HEK293T (cell line): ENCODE data around the gene PPP1R3C.

Source experiments
- ARNT ChIP-seq: fragments of 450-650 bp; IDR thresholded peaks from 2 replicates; pipeline ENCODE4 v1.6.1; 2017; ENCODE audit warnings: mild to moderate bottlenecking
- BHLHE40 ChIP-seq: fragments of 450-650 bp; IDR thresholded peaks from 2 replicates; pipeline ENCODE4 v1.6.1; 2016; ENCODE audit warnings: mild to moderate bottlenecking, moderate library complexity, borderline replicate concordance
- FOXA1 ChIP-seq: fragments of 450-650 bp; IDR thresholded peaks from 2 replicates; pipeline ENCODE4 v1.6.1; 2016; ENCODE audit warnings: mild to moderate bottlenecking
- FOXM1 ChIP-seq: fragments of 450-650 bp; IDR thresholded peaks from 2 replicates; pipeline ENCODE4 v1.6.1; 2017; ENCODE audit warnings: mild to moderate bottlenecking, borderline replicate concordance
- HDGF ChIP-seq: fragments of 450-650 bp; IDR thresholded peaks from 2 replicates; pipeline ENCODE4 v1.6.1; 2017; ENCODE audit warnings: antibody characterized with exemption, borderline replicate concordance
- NFRKB ChIP-seq: fragments of 450-650 bp; IDR thresholded peaks from 2 replicates; pipeline ENCODE4 v1.6.1; 2016; ENCODE audit warnings: mild to moderate bottlenecking, moderate library complexity
- SP1 ChIP-seq: fragments of 450-650 bp; IDR thresholded peaks from 2 replicates; pipeline ENCODE4 v1.6.1; 2017
- SUZ12 ChIP-seq: fragments of 450-650 bp; IDR thresholded peaks from 2 replicates; pipeline ENCODE4 v1.6.1; 2016; ENCODE audit warnings: mild to moderate bottlenecking
- TARDBP ChIP-seq: fragments of 450-650 bp; IDR thresholded peaks from 2 replicates; pipeline ENCODE4 v1.6.1; 2016
- TF ChIP-seq, protein P1 (sequence below): fragments of 450-650 bp; IDR thresholded peaks from 2 replicates; pipeline ENCODE4 v1.6.1; 2016

DNA sequence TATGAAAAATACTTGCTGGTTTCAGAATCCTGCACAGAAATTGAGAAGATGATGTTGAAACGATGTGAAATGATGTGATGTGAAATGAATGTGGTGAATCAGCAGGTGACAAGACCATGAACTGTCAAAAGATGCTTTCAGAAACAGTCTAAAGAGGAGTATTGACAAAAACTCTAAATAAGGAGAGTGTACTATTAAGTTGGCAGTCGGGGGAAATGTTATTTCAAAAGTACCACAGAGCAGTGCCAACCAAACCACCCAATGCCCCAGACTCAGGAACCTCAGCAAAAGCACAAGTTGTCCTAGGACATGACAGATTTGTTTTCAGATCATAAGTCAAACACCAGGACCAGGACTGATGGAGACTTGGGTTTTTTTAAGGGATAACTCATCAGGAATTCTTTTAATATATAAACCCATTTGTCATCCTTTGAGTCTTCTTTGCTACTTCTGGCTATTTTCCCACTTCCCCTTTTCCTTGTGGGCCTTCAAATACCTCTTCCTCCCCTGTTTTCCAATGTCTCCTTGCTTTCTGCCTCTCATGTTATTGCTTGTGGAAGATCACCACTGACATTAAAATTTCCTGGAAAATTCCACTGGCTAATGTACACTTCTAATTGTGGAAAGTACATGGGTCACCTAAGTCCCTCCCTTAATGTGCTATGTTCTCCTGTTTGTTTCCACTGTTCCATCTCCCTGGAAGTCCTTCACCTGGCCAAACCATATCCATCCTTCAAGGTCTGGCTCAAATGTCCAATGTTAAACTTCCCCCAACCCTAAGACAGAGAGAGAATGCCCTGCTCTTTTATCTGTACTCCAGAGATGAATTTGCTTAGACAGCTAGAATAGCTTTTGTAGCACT is 10.2 kb upstream of the PPP1R3C start:
- TF ChIP-seq FOXM1 (no peak), HDGF (no peak), BHLHE40 (no peak), NFRKB (no peak), SP1 (no peak), TARDBP (no peak), FOXA1 (no peak), ARNT (no peak), SUZ12 (no peak)
- TF ChIP-seq, protein P1, sequence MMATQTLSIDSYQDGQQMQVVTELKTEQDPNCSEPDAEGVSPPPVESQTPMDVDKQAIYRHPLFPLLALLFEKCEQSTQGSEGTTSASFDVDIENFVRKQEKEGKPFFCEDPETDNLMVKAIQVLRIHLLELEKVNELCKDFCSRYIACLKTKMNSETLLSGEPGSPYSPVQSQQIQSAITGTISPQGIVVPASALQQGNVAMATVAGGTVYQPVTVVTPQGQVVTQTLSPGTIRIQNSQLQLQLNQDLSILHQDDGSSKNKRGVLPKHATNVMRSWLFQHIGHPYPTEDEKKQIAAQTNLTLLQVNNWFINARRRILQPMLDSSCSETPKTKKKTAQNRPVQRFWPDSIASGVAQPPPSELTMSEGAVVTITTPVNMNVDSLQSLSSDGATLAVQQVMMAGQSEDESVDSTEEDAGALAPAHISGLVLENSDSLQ: no peak
